SK-N-SH (cell line): ENCODE results near the gene SOX13. TPM values are rescaled to one million over a fixed set of nuclear protein-coding genes. Genes with fewer than 3 reads are reported as not detected.

Source experiments
- CTCF ChIA-PET: fragments of 300-600, 350-600 bp; formaldehyde crosslinking; extraction: SDS; loops from one replicate; lab custom pipeline; 2021; lab: Yijun Ruan, JAX
- POLR2A ChIA-PET: fragments of 350-600 bp; sonication (Branson Sonifier 250); formaldehyde crosslinking; extraction: SDS; loops from one replicate; lab custom pipeline; 2020; ENCODE audit warnings: antibody characterized with exemption, inconsistent platforms; lab: Yijun Ruan, JAX
- DNase-seq: peaks from one replicate; pipeline ENCODE4 v3.0.0; 2012
- H2AFZ ChIP-seq: fragments of 200-600 bp; sonication (generic); 2 replicates; pipeline ENCODE4 v1.8.1; 2016; ENCODE audit warnings: antibody characterized with exemption, mild to moderate bottlenecking, low read depth
- H3F3A ChIP-seq: fragments of 200-600 bp; sonication (generic); replicated peaks from 2 replicates; pipeline ENCODE3; 2016; ENCODE audit warnings: antibody characterized with exemption, mild to moderate bottlenecking; ENCODE audit not compliant: insufficient read depth
- H3K27ac ChIP-seq, 2 experiments: fragments of 200-500 bp in 1 of 2; fragments of 200-600 bp in 1 of 2; sonication (Bioruptor generic) in 1 of 2; sonication (generic), shearing (Covaris generic) in 1 of 2; 2 replicates each; pipeline versions ENCODE4 v1.5.1 to v1.6.1; 2014 to 2016; ENCODE audit warnings: low read depth in 2 of 2, inconsistent platforms in 1 of 2, low read length in 1 of 2, mild to moderate bottlenecking in 1 of 2, mixed read lengths in 1 of 2
- H3K27me3 ChIP-seq: fragments of 200-600 bp; sonication (generic), shearing (Covaris generic); 2 replicates; pipeline ENCODE4 v1.6.1; 2016; ENCODE audit warnings: mixed run types; ENCODE audit not compliant: insufficient read depth
- H3K36me3 ChIP-seq, 2 experiments: fragments of 200-500 bp in 1 of 2; fragments of 200-600 bp in 1 of 2; sonication (Bioruptor generic) in 1 of 2; sonication (generic) in 1 of 2; replicated peaks in 1 of 2; 2 replicates each; pipeline versions ENCODE3 to v1.5.1; 2014 to 2016; ENCODE audit warnings: low read length in 1 of 2, mild to moderate bottlenecking in 1 of 2; ENCODE audit not compliant: insufficient read depth in 2 of 2, control insufficient read depth in 1 of 2
- H3K4me1 ChIP-seq, 2 experiments: fragments of 200-500 bp in 1 of 2; fragments of 200-600 bp in 1 of 2; sonication (Bioruptor generic) in 1 of 2; sonication (generic), shearing (Covaris generic) in 1 of 2; 2 replicates each; pipeline versions ENCODE4 v1.5.1 to v1.6.1; 2014 to 2016; ENCODE audit warnings: low read depth in 1 of 2, low read length in 1 of 2, mixed run types in 1 of 2; ENCODE audit not compliant: insufficient read depth in 2 of 2, control insufficient read depth in 1 of 2
- H3K4me2 ChIP-seq: fragments of 200-600 bp; sonication (generic), shearing (Covaris generic); 2 replicates; pipeline ENCODE4 v1.6.1; 2017; ENCODE audit warnings: mixed run types
- H3K4me3 ChIP-seq, 2 experiments: fragments of 200-500 bp in 1 of 2; fragments of 200-600 bp in 1 of 2; sonication (Bioruptor generic) in 1 of 2; sonication (generic), shearing (Covaris generic) in 1 of 2; 2 replicates each; pipeline versions ENCODE4 v1.5.1 to v1.8.1; 2014 to 2016; ENCODE audit warnings: low read depth in 2 of 2, inconsistent platforms in 1 of 2, low read length in 1 of 2, mild to moderate bottlenecking in 1 of 2, mixed read lengths in 1 of 2, moderate library complexity in 1 of 2
- H3K79me2 ChIP-seq: fragments of 200-600 bp; sonication (generic); 2 replicates; pipeline ENCODE4 v1.8.1; 2017; ENCODE audit warnings: mild to moderate bottlenecking; ENCODE audit not compliant: insufficient read depth
- H3K9ac ChIP-seq: fragments of 200-600 bp; sonication (generic); 2 replicates; pipeline ENCODE4 v1.6.1; 2017; ENCODE audit warnings: mixed run types
- H3K9me2 ChIP-seq: fragments of 200-600 bp; sonication (generic); 2 replicates; pipeline ENCODE4 v1.6.1; 2017; ENCODE audit warnings: mixed run types
- H3K9me3 ChIP-seq: fragments of 200-600 bp; sonication (generic); 2 replicates; pipeline ENCODE4 v1.6.1; 2017; ENCODE audit warnings: mixed run types, mild to moderate bottlenecking, moderate library complexity
- H4K20me1 ChIP-seq: fragments of 200-600 bp; sonication (generic); 2 replicates; pipeline ENCODE4 v1.6.1; 2017; ENCODE audit warnings: mild to moderate bottlenecking, mixed run types; ENCODE audit not compliant: insufficient read depth
- CHD2 ChIP-seq: fragments of 150-350 bp; IDR thresholded peaks from 2 replicates; pipeline ENCODE4 v1.6.1; 2018; ENCODE audit warnings: low read length; ENCODE audit not compliant: partially characterized antibody
- ELF1 ChIP-seq: IDR thresholded peaks from 2 replicates; pipeline ENCODE4 v1.4.0; 2012
- EP300 ChIP-seq, 2 experiments: IDR thresholded peaks; 2 replicates each; pipeline versions ENCODE4 v1.4.0 to v1.6.1; 2012; ENCODE audit warnings: borderline replicate concordance in 1 of 2, low read depth in 1 of 2, low read length in 1 of 2
- FOSL2 ChIP-seq: IDR thresholded peaks from 2 replicates; pipeline ENCODE4 v1.4.0; 2012; ENCODE audit warnings: low read depth, mild to moderate bottlenecking, moderate library complexity, borderline replicate concordance
- FOXM1 ChIP-seq: IDR thresholded peaks from 2 replicates; pipeline ENCODE4 v1.4.0; 2012; ENCODE audit warnings: low read depth, mild to moderate bottlenecking
- IRF3 ChIP-seq: fragments of 150-350 bp; IDR thresholded peaks from 2 replicates; pipeline ENCODE4 v1.6.1; 2016; ENCODE audit warnings: mild to moderate bottlenecking, low read depth, low read length
- MXI1 ChIP-seq: IDR thresholded peaks from 2 replicates; pipeline ENCODE4 v1.6.1; 2012; ENCODE audit warnings: mild to moderate bottlenecking, low read depth, low read length, improper control_type of control experiment
- NFIC ChIP-seq: IDR thresholded peaks from 2 replicates; pipeline ENCODE4 v1.4.0; 2012; ENCODE audit warnings: borderline replicate concordance
- POLR2AphosphoS5 ChIP-seq: IDR thresholded peaks from 2 replicates; pipeline ENCODE4 v1.6.1; 2012; ENCODE audit warnings: low read depth, low read length
- RAD21 ChIP-seq: IDR thresholded peaks from 2 replicates; pipeline ENCODE4 v1.6.1; 2012; ENCODE audit warnings: mild to moderate bottlenecking, low read length
- RCOR1 ChIP-seq: fragments of 150-350 bp; IDR thresholded peaks from 2 replicates; pipeline ENCODE4 v1.6.1; 2017; ENCODE audit warnings: antibody characterized with exemption, low read length
- SIN3A ChIP-seq: IDR thresholded peaks from 2 replicates; pipeline ENCODE4 v1.6.1; 2012; ENCODE audit warnings: low read depth, mild to moderate bottlenecking, low read length, moderate library complexity, borderline replicate concordance
- SMC3 ChIP-seq: IDR thresholded peaks from 2 replicates; pipeline ENCODE4 v1.6.1; 2012; ENCODE audit warnings: low read depth, low read length, improper control_type of control experiment
- TAF1 ChIP-seq: IDR thresholded peaks from 2 replicates; pipeline ENCODE4 v1.6.1; 2012; ENCODE audit warnings: low read depth, mild to moderate bottlenecking, low read length, moderate library complexity, borderline replicate concordance
- TCF12 ChIP-seq: IDR thresholded peaks from 2 replicates; pipeline ENCODE4 v1.4.0; 2012
- TEAD4 ChIP-seq: IDR thresholded peaks from 2 replicates; pipeline ENCODE4 v1.4.0; 2012; ENCODE audit warnings: mild to moderate bottlenecking, borderline replicate concordance; ENCODE audit not compliant: insufficient read depth
- USF1 ChIP-seq: IDR thresholded peaks from 2 replicates; pipeline ENCODE4 v1.4.0; 2012; ENCODE audit warnings: low read depth, borderline replicate concordance
- YY1 ChIP-seq: IDR thresholded peaks from 2 replicates; pipeline ENCODE4 v1.4.0; 2012; ENCODE audit warnings: low read depth, mild to moderate bottlenecking
- WGBS: methylation state at CpG from one replicate; pipeline ENCODE4 v1.1.6; 2017; ENCODE audit warnings: low lambda C conversion rate; 5-methylcytosine and 5-hydroxymethylcytosine counted together
- polyA plus RNA-seq, 3 experiments: library from polyadenylated mRNA; depleted of rRNA; stranded (reverse); fragments of >200 nt; gene quantifications; 2 replicates each; pipeline ENCODE4 v1.2.3, GENCODE V29; 2012
- TF ChIP-seq, protein P1 (sequence below): IDR thresholded peaks from 2 replicates; pipeline ENCODE4 v1.6.1; 2012; ENCODE audit warnings: mild to moderate bottlenecking, low read depth, low read length, moderate library complexity
- TF ChIP-seq, protein P2 (sequence below): IDR thresholded peaks from 2 replicates; pipeline ENCODE4 v1.4.0; 2012; ENCODE audit warnings: low read depth, borderline replicate concordance

Gene SOX13
- polyA plus RNA-seq, 1 of the 3 experiments (the other 2 are of a cell fraction): 10.6 TPM

DNA sequence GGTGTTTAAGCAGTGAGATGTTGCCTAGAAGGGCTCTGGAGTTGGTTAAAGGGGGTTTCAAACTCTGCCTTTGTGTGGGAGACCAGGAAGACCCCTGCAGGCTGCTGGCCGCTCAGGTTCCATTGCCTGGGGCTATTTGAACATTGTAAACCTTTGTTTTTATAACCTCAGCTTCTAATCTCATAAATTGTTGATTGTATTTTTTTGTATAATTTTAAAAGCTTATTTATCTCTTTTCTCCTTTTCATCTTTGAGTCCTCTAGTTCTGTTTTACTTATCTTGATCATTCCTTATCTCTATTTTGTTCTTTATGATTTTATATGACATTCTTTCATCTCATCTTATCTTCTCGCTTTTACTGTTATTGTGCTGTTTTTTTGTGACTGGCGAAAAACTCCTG is 45.5 kb upstream of the SOX13 start:
- H3K9me3 ChIP-seq: no peaks in the 10 kb centered on the region
- H3K4me2 ChIP-seq: no peak overlapping the region
- 54% methylated on average over 2 of the region's 3 CpGs for WGBS
- ChIA-PET POLR2A (no interaction called here), CTCF (interaction anchor here (1.0 to 1.1 kb wide), 2 partner anchors 102 to 106 kb away, joined by 3 read pairs; no protein-coding TSS in a partner anchor)
- H3K4me3 ChIP-seq: no peak overlapping the region
- H3K4me1 ChIP-seq: no peaks in the 10 kb centered on the region
- TF ChIP-seq SMC3: no peak
- TF ChIP-seq, protein P1, sequence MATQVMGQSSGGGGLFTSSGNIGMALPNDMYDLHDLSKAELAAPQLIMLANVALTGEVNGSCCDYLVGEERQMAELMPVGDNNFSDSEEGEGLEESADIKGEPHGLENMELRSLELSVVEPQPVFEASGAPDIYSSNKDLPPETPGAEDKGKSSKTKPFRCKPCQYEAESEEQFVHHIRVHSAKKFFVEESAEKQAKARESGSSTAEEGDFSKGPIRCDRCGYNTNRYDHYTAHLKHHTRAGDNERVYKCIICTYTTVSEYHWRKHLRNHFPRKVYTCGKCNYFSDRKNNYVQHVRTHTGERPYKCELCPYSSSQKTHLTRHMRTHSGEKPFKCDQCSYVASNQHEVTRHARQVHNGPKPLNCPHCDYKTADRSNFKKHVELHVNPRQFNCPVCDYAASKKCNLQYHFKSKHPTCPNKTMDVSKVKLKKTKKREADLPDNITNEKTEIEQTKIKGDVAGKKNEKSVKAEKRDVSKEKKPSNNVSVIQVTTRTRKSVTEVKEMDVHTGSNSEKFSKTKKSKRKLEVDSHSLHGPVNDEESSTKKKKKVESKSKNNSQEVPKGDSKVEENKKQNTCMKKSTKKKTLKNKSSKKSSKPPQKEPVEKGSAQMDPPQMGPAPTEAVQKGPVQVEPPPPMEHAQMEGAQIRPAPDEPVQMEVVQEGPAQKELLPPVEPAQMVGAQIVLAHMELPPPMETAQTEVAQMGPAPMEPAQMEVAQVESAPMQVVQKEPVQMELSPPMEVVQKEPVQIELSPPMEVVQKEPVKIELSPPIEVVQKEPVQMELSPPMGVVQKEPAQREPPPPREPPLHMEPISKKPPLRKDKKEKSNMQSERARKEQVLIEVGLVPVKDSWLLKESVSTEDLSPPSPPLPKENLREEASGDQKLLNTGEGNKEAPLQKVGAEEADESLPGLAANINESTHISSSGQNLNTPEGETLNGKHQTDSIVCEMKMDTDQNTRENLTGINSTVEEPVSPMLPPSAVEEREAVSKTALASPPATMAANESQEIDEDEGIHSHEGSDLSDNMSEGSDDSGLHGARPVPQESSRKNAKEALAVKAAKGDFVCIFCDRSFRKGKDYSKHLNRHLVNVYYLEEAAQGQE: no peak
- no peak for TF ChIP-seq TCF12
- no peak for TF ChIP-seq YY1
- TF ChIP-seq ELF1: no peak
- no peak for TF ChIP-seq TAF1
- TF ChIP-seq MXI1: no peak
- TF ChIP-seq RCOR1: no peak
- no peak for TF ChIP-seq FOSL2
- no peak for TF ChIP-seq NFIC
- TF ChIP-seq IRF3: no peak
- TF ChIP-seq RAD21: no peak
- TF ChIP-seq, protein P2, sequence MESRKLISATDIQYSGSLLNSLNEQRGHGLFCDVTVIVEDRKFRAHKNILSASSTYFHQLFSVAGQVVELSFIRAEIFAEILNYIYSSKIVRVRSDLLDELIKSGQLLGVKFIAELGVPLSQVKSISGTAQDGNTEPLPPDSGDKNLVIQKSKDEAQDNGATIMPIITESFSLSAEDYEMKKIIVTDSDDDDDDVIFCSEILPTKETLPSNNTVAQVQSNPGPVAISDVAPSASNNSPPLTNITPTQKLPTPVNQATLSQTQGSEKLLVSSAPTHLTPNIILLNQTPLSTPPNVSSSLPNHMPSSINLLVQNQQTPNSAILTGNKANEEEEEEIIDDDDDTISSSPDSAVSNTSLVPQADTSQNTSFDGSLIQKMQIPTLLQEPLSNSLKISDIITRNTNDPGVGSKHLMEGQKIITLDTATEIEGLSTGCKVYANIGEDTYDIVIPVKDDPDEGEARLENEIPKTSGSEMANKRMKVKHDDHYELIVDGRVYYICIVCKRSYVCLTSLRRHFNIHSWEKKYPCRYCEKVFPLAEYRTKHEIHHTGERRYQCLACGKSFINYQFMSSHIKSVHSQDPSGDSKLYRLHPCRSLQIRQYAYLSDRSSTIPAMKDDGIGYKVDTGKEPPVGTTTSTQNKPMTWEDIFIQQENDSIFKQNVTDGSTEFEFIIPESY: no peak
- no peak for TF ChIP-seq FOXM1
- TF ChIP-seq SIN3A: no peak
- no peak for TF ChIP-seq CHD2
- no peak for TF ChIP-seq EP300 (IDR thresholded peaks at IDR 0.05; ENCODE audit: borderline replicate concordance in 1 of 2, low read depth in 1 of 2, low read length in 1 of 2)
- no peak for TF ChIP-seq TEAD4
- TF ChIP-seq POLR2AphosphoS5: no peak
- no peak for TF ChIP-seq USF1
- no peak for DNase-seq
- no peak overlapping the region for H3K27ac ChIP-seq
- H2AFZ ChIP-seq: no peak overlapping the region
- no peaks in the 10 kb centered on the region for H3K36me3 ChIP-seq
- no peaks in the 10 kb centered on the region for H4K20me1 ChIP-seq
- H3K27me3 ChIP-seq: peaks cover 22% of the 10 kb centered on the region; the same call in 1 of the 2 replicates
- H3K9me2 ChIP-seq: no peaks in the 10 kb centered on the region
- H3K79me2 ChIP-seq: no peaks in the 10 kb centered on the region
- H3F3A ChIP-seq: no peaks in the 10 kb centered on the region
- no peak overlapping the region for H3K9ac ChIP-seq
